SH-SY5Y (cell line): Measurements from ENCODE around the gene GPC5.

Source experiments
- GATA2 ChIP-seq: IDR thresholded peaks from 2 replicates; pipeline ENCODE4 v1.6.1; 2011; ENCODE audit warnings: mild to moderate bottlenecking, low read depth, low read length
- GATA3 ChIP-seq: IDR thresholded peaks from 2 replicates; pipeline ENCODE4 v1.6.1; 2011; ENCODE audit warnings: low read depth, mild to moderate bottlenecking, low read length, moderate library complexity

The GPC5 gene

DNA sequence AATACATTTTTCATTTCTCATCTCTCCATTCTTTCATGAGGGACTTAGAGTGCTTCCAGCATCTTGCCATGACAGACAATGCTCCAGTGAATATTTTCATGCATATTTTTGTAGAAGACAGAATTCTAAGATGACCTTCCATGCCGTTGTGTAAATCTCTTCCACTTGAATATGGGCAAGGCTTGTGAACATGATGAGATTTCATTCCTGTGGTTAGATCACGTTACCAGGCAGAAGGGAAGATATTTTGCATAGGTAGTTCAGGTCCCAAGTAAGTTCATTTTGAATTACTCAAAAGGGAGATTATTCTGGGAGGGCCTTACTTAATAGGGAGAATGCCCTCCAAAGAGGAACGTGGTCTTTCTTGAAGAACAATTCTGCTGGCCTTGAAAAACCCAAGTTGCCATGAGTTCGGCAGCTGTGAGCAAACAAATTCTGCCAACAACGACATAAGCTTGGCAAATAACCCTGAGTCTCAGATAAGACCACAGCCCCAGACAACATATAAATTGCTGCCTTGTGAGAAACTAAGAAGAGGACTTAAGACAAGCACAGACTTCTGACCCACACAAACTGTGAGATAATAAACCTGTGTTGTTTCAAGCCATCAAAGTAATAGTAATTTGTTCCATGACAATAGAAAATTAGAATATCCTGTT is 1427.6 kb downstream of the GPC5 start:
- TF ChIP-seq GATA2 (no peak), GATA3 (no peak)

DNA sequence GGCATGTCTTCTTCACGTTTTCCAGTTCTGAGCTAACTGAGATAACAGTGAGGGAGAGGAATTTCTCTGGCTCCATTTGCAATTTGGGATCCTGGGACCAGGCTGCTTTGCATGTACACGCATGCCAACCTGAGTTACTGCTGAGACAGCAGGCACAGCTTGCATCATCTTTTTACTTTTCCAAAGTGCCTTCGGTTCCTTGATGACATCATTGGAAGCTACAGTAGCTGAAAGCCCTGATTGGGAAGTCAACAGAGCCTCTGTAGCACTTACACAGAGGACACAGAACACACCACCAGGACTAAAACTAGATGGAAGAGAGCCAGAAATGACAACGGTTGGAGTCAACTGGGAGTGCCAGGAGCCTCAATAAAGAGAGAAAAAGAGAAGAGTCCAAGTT is 1429.1 kb downstream of the GPC5 start:
- TF ChIP-seq GATA2, result no peak
- no peak for TF ChIP-seq GATA3

DNA sequence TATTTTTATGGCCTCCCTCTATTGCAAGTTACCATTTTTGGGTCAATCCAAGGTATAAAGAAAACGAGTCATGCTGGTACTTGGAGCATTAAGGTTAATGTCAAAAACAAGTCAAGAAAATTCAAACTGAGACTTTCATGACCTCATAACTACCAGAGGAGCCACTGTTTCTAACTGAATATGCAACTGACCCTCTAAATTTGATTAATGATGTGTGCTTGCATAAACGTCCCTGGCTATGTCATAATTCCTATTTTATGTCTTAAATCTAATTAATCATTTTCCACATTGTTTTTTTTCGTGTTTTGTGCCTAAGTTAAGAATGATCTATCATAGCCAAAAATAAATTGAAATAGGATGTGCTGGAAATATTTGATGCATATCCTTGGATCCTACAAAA is 1431.5 kb downstream of the GPC5 start:
- no peak for TF ChIP-seq GATA3
- TF ChIP-seq GATA2, result no peak

DNA sequence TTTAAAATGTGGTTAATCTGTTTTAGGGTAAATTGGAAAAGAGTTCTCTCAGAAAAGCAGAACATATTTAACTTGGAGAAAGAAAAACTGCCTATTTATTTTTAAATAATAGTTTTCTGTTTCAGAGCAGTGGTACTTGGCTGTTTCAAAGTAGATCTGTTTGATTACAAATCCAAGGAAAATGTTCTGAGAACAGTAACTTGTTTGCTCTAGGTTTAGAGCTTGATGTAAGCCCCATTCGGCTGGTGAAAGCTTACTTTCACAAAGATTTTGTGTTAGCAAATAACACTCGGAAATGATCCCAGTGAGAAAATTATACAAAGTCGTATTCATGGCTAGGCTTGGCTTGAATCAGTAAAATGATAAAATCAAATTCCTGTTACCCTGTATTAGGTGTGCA is 1432.4 kb downstream of the GPC5 start:
- TF ChIP-seq GATA3 (no peak), GATA2 (no peak)

DNA sequence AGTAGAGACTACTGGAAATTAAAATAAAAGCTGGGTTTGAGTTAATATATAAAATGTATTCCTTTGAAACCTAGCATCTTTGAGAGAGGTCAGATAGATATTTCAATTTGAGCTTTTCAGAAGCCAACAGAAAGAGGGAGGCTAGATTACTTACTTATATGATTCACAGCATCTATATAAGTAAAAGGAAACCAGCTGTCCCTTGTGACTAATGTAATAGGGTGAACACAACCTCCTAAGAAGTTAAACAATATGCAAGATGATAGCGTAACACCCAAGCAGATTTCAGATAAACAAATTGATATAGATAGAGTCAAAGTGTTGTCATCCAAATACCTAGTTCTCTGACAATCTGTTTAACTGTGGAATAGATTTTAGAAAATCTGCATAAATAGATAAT is 1434.7 kb downstream of the GPC5 start:
- TF ChIP-seq GATA2 (no peak), GATA3 (no peak)

DNA sequence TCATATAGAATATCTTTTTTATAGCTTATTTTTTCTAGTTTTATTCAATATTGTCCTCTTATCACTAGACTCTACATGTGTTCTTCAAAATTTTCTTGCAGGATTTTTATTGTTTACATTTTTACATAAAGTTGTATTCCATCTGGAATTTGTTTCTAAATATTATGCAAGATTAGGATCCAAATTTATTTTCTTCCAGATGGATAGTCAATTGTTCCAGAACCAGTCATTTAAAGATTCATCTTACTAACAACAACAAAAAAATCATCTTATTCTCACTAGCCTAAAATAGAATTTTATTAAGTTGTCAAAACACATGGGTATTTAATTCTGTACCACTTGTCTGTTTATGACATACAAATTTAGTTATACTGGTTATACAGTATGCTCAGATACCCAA is 1437.8 kb downstream of the GPC5 start:
- TF ChIP-seq GATA3, result no peak
- TF ChIP-seq GATA2, result no peak

DNA sequence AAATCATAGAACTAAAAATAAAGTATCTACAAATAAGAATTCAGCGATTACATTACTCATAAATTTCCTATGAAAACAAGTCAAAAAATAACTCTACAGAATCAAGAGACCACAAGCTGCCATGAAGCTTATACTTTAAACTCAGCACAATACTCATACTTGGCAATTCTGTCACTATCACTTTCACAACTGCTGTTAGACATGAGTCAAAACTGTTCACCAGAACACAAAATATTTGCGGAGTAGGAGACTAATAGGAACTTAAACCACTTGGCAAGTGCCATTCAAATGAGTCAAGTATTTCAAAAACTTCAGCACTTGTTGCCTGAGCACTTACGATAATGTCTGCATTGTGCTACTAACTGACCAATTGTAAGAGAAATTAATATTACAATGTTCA is 1440.4 kb downstream of the GPC5 start:
- no peak for TF ChIP-seq GATA2
- no peak for TF ChIP-seq GATA3

DNA sequence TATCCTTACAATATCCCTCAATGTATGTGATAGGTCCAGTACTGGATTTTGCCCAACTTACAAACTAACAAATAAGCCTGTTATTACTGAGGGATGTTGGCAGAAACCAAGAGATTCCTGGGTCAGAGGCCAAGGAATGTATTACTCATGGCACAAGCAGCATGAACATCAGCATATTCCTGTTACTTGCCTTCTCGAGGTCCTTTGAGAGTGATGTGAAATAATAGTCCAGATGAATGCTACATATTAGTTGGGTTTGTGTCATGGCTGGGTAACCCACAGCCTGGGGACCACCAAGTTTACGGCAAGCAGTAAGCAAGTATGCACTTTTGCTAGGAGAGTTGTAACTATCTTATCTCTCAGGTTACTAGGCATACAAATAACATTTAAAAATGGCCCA is 1443.7 kb downstream of the GPC5 start:
- TF ChIP-seq GATA2, result no peak
- no peak for TF ChIP-seq GATA3

DNA sequence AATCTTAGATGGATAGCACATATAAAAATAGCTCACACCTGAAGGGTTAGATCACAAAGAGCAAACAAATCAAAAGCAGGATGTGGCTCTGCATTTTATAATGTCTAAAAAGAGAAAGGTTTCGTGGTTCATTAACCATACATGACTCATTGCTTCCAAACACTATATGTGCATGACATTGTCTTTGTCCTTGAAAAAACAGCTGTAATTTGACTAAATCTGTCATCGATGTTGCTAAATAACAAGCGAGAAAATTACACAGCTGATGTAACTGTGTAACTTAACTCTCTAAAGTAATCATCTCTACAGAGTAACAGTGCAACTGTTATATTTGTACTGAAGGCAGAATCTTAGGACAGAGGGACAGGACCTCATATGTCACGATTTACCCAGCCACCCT is 1445.1 kb downstream of the GPC5 start:
- TF ChIP-seq GATA3, result no peak

DNA sequence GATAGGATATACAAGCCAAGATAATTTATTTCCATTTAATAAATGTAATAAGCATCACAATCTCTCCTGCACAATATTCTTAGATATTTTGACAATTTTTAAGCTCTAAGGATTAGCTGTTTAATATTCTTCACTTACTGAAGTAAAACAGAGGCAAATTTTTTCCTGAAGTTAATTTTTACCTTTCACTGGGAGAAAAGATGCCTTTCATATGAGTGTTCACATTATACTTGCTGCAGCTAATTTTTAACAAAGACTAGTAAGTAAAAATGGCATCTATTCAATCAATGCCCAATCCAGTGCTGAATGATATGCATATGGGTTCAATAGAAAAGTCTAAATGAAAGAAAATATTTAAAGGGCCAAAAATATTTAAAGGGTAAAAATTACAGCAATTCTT is 1451.0 kb downstream of the GPC5 start:
- TF ChIP-seq GATA3 (no peak), GATA2 (no peak)

DNA sequence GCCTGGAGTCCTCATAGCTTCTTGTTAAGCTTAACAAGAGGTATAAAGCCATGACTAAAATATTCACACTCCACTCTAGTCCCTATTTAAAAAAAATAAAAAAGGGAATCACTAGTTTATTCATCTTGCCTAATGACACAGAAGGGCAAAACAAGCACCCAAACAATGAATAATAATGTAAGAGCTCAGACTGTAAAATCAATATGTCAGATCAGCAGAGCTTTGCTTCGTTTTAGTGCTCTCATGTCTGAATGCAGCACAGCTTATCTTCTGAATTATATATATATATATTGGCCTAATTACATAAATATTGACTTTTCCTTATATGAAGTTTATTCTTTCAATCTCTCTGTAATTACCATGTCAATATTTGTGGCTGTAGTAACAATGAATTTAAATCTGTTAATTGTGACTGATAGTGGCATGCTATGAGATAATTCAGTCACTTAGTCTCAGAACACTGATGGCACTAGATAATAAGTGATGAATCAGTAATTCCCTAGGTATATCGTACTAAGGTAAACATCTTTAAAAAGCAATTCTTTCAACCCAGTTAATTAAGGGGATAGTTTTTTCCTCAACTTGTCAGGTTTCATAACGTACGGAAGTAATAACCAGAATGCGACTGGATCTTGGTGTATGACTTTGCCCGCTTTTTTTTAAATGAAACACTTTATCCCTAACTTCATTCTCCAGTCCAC is 1466.3 kb downstream of the GPC5 start:
- no peak for TF ChIP-seq GATA2
- TF ChIP-seq GATA3, result no peak

DNA sequence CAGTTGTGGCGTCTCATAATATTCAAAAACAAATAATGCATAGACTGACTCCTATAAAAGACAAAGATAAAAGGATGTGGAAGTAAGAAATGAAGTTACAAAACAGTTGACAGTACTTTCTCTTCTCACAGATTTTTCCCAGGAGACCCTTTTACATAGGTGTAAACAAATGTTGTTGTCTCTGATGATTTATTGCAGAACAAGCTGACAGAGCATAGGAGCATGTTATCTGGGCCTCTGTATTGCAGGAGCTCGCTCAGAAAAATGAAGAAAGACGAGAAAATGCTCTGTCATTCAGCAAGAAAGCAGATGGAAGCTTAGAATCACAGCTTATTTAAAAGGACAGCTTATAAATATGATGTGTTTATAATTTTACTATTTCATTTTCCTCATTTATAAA is 1474.6 kb downstream of the GPC5 start:
- TF ChIP-seq GATA2, result no peak

DNA sequence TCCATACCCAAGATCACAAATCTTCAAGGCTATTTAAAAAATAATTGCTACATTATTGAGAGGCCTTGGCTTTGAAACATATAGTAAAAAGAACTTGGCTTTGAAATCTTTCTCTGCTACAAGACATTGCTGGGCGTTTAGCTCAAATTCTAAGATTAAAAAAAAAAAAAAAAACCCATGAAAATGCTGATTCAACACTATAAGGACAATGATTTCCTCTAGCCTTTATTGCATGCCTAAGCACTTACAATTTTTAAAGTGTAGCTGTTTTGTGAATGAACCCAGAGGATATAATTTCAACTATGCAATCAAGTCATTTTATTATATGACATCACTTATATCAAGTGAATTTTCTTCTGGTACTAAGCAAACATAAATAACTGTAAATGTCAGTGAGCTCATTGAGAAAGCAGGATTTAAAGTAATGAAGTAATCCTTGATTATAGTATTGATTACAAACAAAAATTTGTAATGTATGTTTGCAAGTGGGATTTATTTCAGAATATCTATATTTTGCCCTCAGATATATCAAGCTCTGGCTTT is 1488.2 kb downstream of the GPC5 start:
- no peak for TF ChIP-seq GATA3
- no peak for TF ChIP-seq GATA2

DNA sequence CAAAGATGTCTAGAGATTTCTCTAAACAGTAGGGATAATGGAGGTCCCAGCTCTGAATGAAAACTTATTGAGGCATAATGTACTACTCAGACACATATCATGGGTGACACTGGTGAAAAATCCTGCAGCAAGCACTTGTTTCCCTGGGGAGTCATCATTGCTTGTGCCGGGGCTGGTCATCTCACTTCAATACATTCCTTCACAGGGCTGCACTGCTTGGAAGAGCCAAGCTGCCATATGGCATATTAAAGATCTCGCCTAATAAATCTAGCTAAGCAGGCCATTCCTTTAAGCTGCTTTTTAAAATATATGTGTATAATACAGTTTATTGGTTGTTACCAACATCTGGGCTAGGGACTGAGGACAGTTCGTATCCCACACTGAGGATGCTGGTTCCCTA is 1496.0 kb downstream of the GPC5 start:
- no peak for TF ChIP-seq GATA3
- TF ChIP-seq GATA2, result no peak

DNA sequence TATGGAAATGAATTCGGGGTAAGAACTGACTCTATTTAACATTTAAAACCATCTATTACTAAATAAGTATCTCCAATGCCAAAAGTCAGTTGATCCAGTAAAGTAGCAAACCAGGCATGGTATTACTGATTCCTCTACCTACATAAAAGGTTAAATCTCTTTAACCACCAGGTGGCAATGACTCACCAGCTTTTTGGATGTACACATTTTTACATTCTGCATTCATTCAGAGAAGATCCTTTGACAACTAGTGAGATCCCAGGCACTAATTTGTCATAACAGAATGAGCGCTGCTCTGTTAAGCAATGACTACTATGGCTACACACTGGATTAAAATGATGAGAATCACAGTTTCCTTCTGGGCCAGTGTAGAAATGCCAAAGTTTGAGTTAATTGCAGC is 1498.4 kb downstream of the GPC5 start:
- no peak for TF ChIP-seq GATA2
- TF ChIP-seq GATA3, result no peak
